IMR-90 (cell line): Measurements from ENCODE around the gene ADORA2A. TPM values are rescaled to one million over a fixed set of nuclear protein-coding genes. Genes with fewer than 3 reads are reported as not detected.

Experiments
- ATAC-seq: fragments of 200-7000 bp; cut with Tn5 transposase; 2 replicates; pipeline ENCODE4 v1.9.1; 2020; ENCODE audit warnings: low read depth, mild to moderate bottlenecking, moderate library complexity
- BruUV-seq: library from RNA; stranded (reverse); fragments of 400-500 nt; replicated peaks from 2 replicates; lab custom pipeline; 2021; lab: Mats Ljungman, UMichigan
- CTCF ChIA-PET: fragments of 300-600 bp; formaldehyde crosslinking; extraction: SDS; loops from one replicate; lab custom pipeline; 2021; ENCODE audit warnings: antibody characterized with exemption; lab: Yijun Ruan, JAX
- POLR2A ChIA-PET: fragments of 300-600 bp; sonication (Branson Sonifier 250); formaldehyde crosslinking; loops from one replicate; lab custom pipeline; 2022; ENCODE audit warnings: antibody characterized with exemption; ENCODE audit not compliant: unreplicated experiment; lab: Charles Lee
- DNase-seq: peaks from one replicate; pipeline ENCODE4 v3.0.0; 2013
- H2AFZ ChIP-seq: replicated peaks from 2 replicates; pipeline ENCODE3; 2013; ENCODE audit warnings: low read length, mild to moderate bottlenecking; ENCODE audit not compliant: poor library complexity
- H2AK5ac ChIP-seq: 2 replicates; pipeline ENCODE4 v1.6.1; 2013; ENCODE audit warnings: low read depth, low read length, inconsistent platforms
- H2AK9ac ChIP-seq: replicated peaks from 2 replicates; pipeline ENCODE3; 2013; ENCODE audit warnings: mild to moderate bottlenecking, low read depth, low read length, moderate library complexity; ENCODE audit not compliant: poor library complexity
- H2BK120ac ChIP-seq: 2 replicates; pipeline ENCODE4 v1.6.1; 2013; ENCODE audit warnings: low read depth, low read length, inconsistent platforms
- H2BK15ac ChIP-seq: 3 replicates; pipeline ENCODE4 v1.6.1; 2013; ENCODE audit warnings: low read depth, low read length, inconsistent platforms
- H2BK20ac ChIP-seq: 2 replicates; pipeline ENCODE4 v1.6.1; 2013; ENCODE audit warnings: low read depth, mild to moderate bottlenecking, inconsistent platforms, low read length, moderate library complexity
- H2BK5ac ChIP-seq: 2 replicates; pipeline ENCODE4 v1.6.1; 2013; ENCODE audit warnings: mild to moderate bottlenecking, low read depth, low read length, inconsistent platforms; ENCODE audit not compliant: poor library complexity, severe bottlenecking
- H3K14ac ChIP-seq: replicated peaks from 2 replicates; pipeline ENCODE4 v1.6.1; 2013; ENCODE audit warnings: low read depth, low read length, inconsistent platforms
- H3K18ac ChIP-seq: 2 replicates; pipeline ENCODE4 v1.6.1; 2013; ENCODE audit warnings: low read depth, low read length, control low read depth
- H3K23ac ChIP-seq: 2 replicates; pipeline ENCODE4 v1.6.1; 2013; ENCODE audit warnings: low read depth, low read length, inconsistent platforms
- H3K27ac ChIP-seq: 2 replicates; pipeline ENCODE4 v1.5.1; 2013; ENCODE audit warnings: mild to moderate bottlenecking, control low read depth, low read length; ENCODE audit not compliant: insufficient read depth
- H3K27me3 ChIP-seq: 2 replicates; pipeline ENCODE4 v1.6.1; 2013; ENCODE audit warnings: low read length; ENCODE audit not compliant: control insufficient read depth, insufficient read depth
- H3K36me3 ChIP-seq: 2 replicates; pipeline ENCODE4 v1.6.1; 2013; ENCODE audit warnings: low read length, mixed read lengths; ENCODE audit not compliant: control insufficient read depth, insufficient read depth
- H3K4ac ChIP-seq: 2 replicates; pipeline ENCODE4 v1.6.1; 2013; ENCODE audit warnings: low read depth, low read length, inconsistent platforms
- H3K4me1 ChIP-seq: 2 replicates; pipeline ENCODE4 v1.6.1; 2013; ENCODE audit warnings: low read length, mixed read lengths; ENCODE audit not compliant: control insufficient read depth, insufficient read depth
- H3K4me2 ChIP-seq: 2 replicates; pipeline ENCODE4 v1.6.1; 2013; ENCODE audit warnings: low read depth, mild to moderate bottlenecking, control low read depth, low read length, moderate library complexity
- H3K4me3 ChIP-seq: 2 replicates; pipeline ENCODE4 v1.5.1; 2013; ENCODE audit warnings: low read depth, mild to moderate bottlenecking, control low read depth, low read length, moderate library complexity; ENCODE audit not compliant: insufficient read depth
- H3K56ac ChIP-seq: 2 replicates; pipeline ENCODE4 v1.6.1; 2013; ENCODE audit warnings: low read length, inconsistent platforms; ENCODE audit not compliant: insufficient read depth; ENCODE audit errors: extremely low read depth
- H3K79me1 ChIP-seq, 2 experiments: 2 replicates each; pipeline ENCODE4 v1.6.1; 2013; ENCODE audit warnings: low read length in 2 of 2, inconsistent platforms in 1 of 2, low read depth in 1 of 2
- H3K9ac ChIP-seq: 2 replicates; pipeline ENCODE4 v1.6.1; 2013; ENCODE audit warnings: low read depth, low read length, control low read depth
- H3K9me1 ChIP-seq: 2 replicates; pipeline ENCODE4 v1.6.1; 2013; ENCODE audit warnings: low read length, inconsistent platforms; ENCODE audit not compliant: insufficient read depth
- H3K9me3 ChIP-seq: 2 replicates; pipeline ENCODE4 v1.6.1; 2013; ENCODE audit warnings: low read length; ENCODE audit not compliant: control insufficient read depth, insufficient read depth
- H4K20me1 ChIP-seq: 2 replicates; pipeline ENCODE4 v1.6.1; 2013; ENCODE audit warnings: low read length, inconsistent platforms; ENCODE audit not compliant: insufficient read depth
- H4K5ac ChIP-seq: 2 replicates; pipeline ENCODE4 v1.6.1; 2013; ENCODE audit warnings: mild to moderate bottlenecking, low read depth, low read length, control low read depth
- H4K8ac ChIP-seq, 2 experiments: 2 replicates each; pipeline ENCODE4 v1.6.1; 2013; ENCODE audit warnings: low read depth in 2 of 2, low read length in 2 of 2, control low read depth in 1 of 2, inconsistent platforms in 1 of 2
- H4K91ac ChIP-seq: 2 replicates; pipeline ENCODE4 v1.6.1; 2013; ENCODE audit warnings: low read depth, low read length, inconsistent platforms; ENCODE audit not compliant: insufficient read depth
- BHLHE40 ChIP-seq: fragments of 150-350 bp; IDR thresholded peaks from 2 replicates; pipeline ENCODE4 v1.6.1; 2016; ENCODE audit warnings: mild to moderate bottlenecking, low read depth, low read length
- CEBPB ChIP-seq: IDR thresholded peaks from 2 replicates; pipeline ENCODE4 v1.6.1; 2012; ENCODE audit warnings: low read depth, low read length, improper control_type of control experiment
- FOS ChIP-seq: fragments of 150-350 bp; IDR thresholded peaks from 2 replicates; pipeline ENCODE4 v1.6.1; 2016; ENCODE audit warnings: low read depth, low read length
- MAFK ChIP-seq: IDR thresholded peaks from 2 replicates; pipeline ENCODE4 v1.6.1; 2012; ENCODE audit warnings: low read depth, low read length, improper control_type of control experiment
- RCOR1 ChIP-seq: IDR thresholded peaks from 2 replicates; pipeline ENCODE4 v1.6.1; 2012; ENCODE audit warnings: mild to moderate bottlenecking, low read length, improper control_type of control experiment; ENCODE audit not compliant: insufficient replicate concordance
- SMC3 ChIP-seq: fragments of 150-350 bp; IDR thresholded peaks from 2 replicates; pipeline ENCODE4 v1.6.1; 2016; ENCODE audit warnings: low read depth, mild to moderate bottlenecking, antibody characterized with exemption, low read length, moderate library complexity
- WGBS, 2 experiments: methylation state at CpG; one replicate each; pipeline versions ENCODE4 v1.1.5 to v1.1.7; 2013; ENCODE audit warnings: missing lambda C conversion rate in 2 of 2; ENCODE audit not compliant: insufficient read length in 1 of 2; ENCODE audit errors: extremely low coverage in 2 of 2; 5-methylcytosine and 5-hydroxymethylcytosine counted together
- dilution Hi-C: fragments of 300-500 bp; cut with HindIII; formaldehyde crosslinking; loops from one replicate; pipeline ENCODE4 v1.14.3; 2018; ENCODE audit warnings: low sequenced_read_pairs; ENCODE audit not compliant: unreplicated experiment
- in situ Hi-C: fragments of 300-500 bp; cut with MboI; formaldehyde crosslinking; loops from 3 replicates; pipeline ENCODE4 v1.14.3; 2019; ENCODE audit warnings: low sequenced_read_pairs, inconsistent platforms, mixed read lengths
- intact Hi-C: fragments of 100-400 bp; cut with micrococcal nuclease; formaldehyde crosslinking; loops from 2 replicates; pipeline ENCODE4 v1.10.0; 2022
- polyA plus RNA-seq, 3 experiments: library from polyadenylated mRNA; depleted of rRNA; stranded (reverse); fragments of >200 nt; gene quantifications; 2 replicates each; pipeline ENCODE4 v1.2.3, GENCODE V29; 2012; ENCODE audit warnings: low replicate concordance in 1 of 3
- total RNA-seq: library from RNA; depleted of rRNA; stranded (reverse); fragments of >200 nt; gene quantifications from 2 replicates; pipeline ENCODE4 v1.2.3, GENCODE V29; 2012
- TF ChIP-seq, protein P1 (sequence below): fragments of 150-350 bp; IDR thresholded peaks from 2 replicates; pipeline ENCODE4 v1.6.1; 2016; ENCODE audit warnings: low read depth, mild to moderate bottlenecking, low read length, moderate library complexity, borderline replicate concordance
- TF ChIP-seq, protein P2 (sequence below): fragments of 150-350 bp; IDR thresholded peaks from 2 replicates; pipeline ENCODE4 v1.6.1; 2017; ENCODE audit warnings: mild to moderate bottlenecking, antibody characterized with exemption, low read length, low read depth

The ADORA2A gene
- total and polyA plus RNA-seq, 2 of the 4 experiments (the other 2 are of a cell fraction): 0.36 to 1.1 TPM

DNA sequence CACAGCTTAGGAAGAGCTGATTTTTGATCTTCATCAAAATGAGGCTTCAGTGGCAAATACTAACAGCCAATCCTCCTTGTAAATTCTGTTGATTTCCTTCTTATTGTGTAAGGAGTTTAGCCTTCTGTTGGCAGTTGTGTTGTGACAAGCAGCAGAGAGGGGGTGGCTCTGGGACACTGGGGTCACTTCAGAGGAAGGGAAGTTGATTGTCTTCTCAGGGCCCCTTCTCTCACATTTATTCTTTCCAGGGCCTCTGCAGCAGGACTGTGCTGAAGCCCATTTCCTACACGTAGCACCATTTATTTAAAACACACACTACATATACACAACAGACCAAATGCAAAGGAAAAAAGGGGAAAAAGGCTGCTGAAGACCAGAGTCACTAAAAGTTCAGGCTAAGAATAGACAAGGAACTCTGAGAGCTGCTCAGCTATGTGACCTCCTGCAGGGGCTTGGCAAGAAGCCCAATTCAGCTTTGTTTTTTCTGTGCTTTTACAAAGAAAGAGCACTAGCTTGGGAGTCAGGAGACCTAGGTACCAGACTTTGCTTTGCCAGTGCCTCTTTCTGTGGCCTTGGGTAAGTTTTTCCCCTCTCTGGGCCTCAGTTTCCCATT lies 39.4 kb downstream of the ADORA2A start:
- BruUV-seq: no TSS peak
- Histone ChIP-seq H3K36me3 (no peaks in the 10 kb centered on the region), H4K5ac (peak overlapping the region; percentile 18; the same call in 1 of the 2 replicates), H2AFZ (peak overlapping the region; percentile 54), H3K79me1 (no peaks in the 10 kb centered on the region), H3K23ac (peak overlapping the region; percentile 81), H3K27ac (peak overlapping the region; percentile 63), H3K4me3 (no peak overlapping the region), H2AK9ac (peak overlapping the region; percentile 47), H2BK15ac (peak overlapping the region; percentile 96; the same call in 2 of the 3 replicates), H4K8ac (peak overlapping the region; percentile 26 to 78; a peak in 3 of 4 replicates), H3K4me1 (peaks cover 21% of the 10 kb centered on the region), H3K4me2 (peak overlapping the region; percentile 42), H3K4ac (peak overlapping the region; percentile 84), H4K91ac (peak overlapping the region; percentile 86), H3K9me3 (no peaks in the 10 kb centered on the region), H2AK5ac (peak overlapping the region; percentile 82), H2BK5ac (peak overlapping the region; percentile 43), H3K18ac (peak overlapping the region; percentile 66; the same call in 1 of the 2 replicates), H3K9ac (peak overlapping the region; percentile 35; the same call in 1 of the 2 replicates), H3K9me1 (peaks cover 10% of the 10 kb centered on the region), H2BK120ac (peak overlapping the region; percentile 88), H2BK20ac (peak overlapping the region; percentile 65), H3K27me3 (no peaks in the 10 kb centered on the region), H4K20me1 (no peaks in the 10 kb centered on the region), H3K14ac (peak overlapping the region; percentile 84), H3K56ac (peak overlapping the region; percentile 41; the same call in 1 of the 2 replicates)
- intact Hi-C loops: no loop called here
- CTCF ChIA-PET: no interaction called here
- no CpG with 5 or more reads among the region's 1 CpG for WGBS, 2 experiments
- dilution Hi-C loops: no loop called here
- DNase-seq (peak; percentile 74), ATAC-seq (peak; percentile 61)
- in situ Hi-C loops: no loop called here
- TF ChIP-seq SMC3 (no peak), BHLHE40 (no peak; the same call in 1 of the 2 replicates), MAFK (no peak), RCOR1 (no peak), CEBPB (no peak), FOS (no peak)
- TF ChIP-seq, protein P1, sequence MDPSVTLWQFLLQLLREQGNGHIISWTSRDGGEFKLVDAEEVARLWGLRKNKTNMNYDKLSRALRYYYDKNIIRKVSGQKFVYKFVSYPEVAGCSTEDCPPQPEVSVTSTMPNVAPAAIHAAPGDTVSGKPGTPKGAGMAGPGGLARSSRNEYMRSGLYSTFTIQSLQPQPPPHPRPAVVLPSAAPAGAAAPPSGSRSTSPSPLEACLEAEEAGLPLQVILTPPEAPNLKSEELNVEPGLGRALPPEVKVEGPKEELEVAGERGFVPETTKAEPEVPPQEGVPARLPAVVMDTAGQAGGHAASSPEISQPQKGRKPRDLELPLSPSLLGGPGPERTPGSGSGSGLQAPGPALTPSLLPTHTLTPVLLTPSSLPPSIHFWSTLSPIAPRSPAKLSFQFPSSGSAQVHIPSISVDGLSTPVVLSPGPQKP: no peak
- TF ChIP-seq, protein P2, sequence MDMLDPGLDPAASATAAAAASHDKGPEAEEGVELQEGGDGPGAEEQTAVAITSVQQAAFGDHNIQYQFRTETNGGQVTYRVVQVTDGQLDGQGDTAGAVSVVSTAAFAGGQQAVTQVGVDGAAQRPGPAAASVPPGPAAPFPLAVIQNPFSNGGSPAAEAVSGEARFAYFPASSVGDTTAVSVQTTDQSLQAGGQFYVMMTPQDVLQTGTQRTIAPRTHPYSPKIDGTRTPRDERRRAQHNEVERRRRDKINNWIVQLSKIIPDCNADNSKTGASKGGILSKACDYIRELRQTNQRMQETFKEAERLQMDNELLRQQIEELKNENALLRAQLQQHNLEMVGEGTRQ: no peak
- POLR2A ChIA-PET: no interaction called here
